GM19099 (cell line): Measurements from ENCODE around the gene C1QTNF8.

ENCODE experiments used
- POLR2A ChIP-seq: IDR thresholded peaks from 3 replicates; pipeline ENCODE4 v1.6.1; 2011; ENCODE audit warnings: low read depth; ENCODE audit not compliant: insufficient read length; ENCODE audit errors: extremely low read depth

Gene C1QTNF8

GRCh38 chr16:1131378-1131994 is 35.4 kb upstream of the C1QTNF8 start:
- no peak for TF ChIP-seq POLR2A

GRCh38 chr16:1130382-1130781 is 34.3 kb upstream of the C1QTNF8 start:
- TF ChIP-seq POLR2A = no peak

- TF ChIP-seq POLR2A = no peak
Observed at GRCh38 chr16:1129106-1129960, 33.3 kb upstream of the C1QTNF8 start.

GRCh38 chr16:1127971-1128715 is 32.1 kb upstream of the C1QTNF8 start:
- no peak for TF ChIP-seq POLR2A

- TF ChIP-seq POLR2A = no peak
Observed at GRCh38 chr16:1127101-1127500, 31.1 kb upstream of the C1QTNF8 start.

GRCh38 chr16:1126586-1126985 is 30.5 kb upstream of the C1QTNF8 start:
- no peak for TF ChIP-seq POLR2A

GRCh38 chr16:1126044-1126443 is 30.0 kb upstream of the C1QTNF8 start:
- no peak for TF ChIP-seq POLR2A

- no peak for TF ChIP-seq POLR2A
Observed at GRCh38 chr16:1125471-1125870, 29.4 kb upstream of the C1QTNF8 start.

GRCh38 chr16:1124795-1125194 is 28.8 kb upstream of the C1QTNF8 start:
- no peak for TF ChIP-seq POLR2A

- TF ChIP-seq POLR2A = no peak
Observed at GRCh38 chr16:1124291-1124690, 28.2 kb upstream of the C1QTNF8 start.

GRCh38 chr16:1123525-1124230 is 27.6 kb upstream of the C1QTNF8 start:
- TF ChIP-seq POLR2A = no peak

GRCh38 chr16:1122398-1122765 is 26.3 kb upstream of the C1QTNF8 start:
- TF ChIP-seq POLR2A = no peak

- TF ChIP-seq POLR2A = no peak
Observed at GRCh38 chr16:1121601-1122397, 25.8 kb upstream of the C1QTNF8 start.

- no peak for TF ChIP-seq POLR2A
Observed at GRCh38 chr16:1121009-1121408, 25.0 kb upstream of the C1QTNF8 start.

GRCh38 chr16:1120577-1120941 is 24.5 kb upstream of the C1QTNF8 start:
- no peak for TF ChIP-seq POLR2A
